Right lobe of liver (tissue), 6 donors: ENCODE measurements around the gene PLEKHO1. TPM values are rescaled to one million over a fixed set of nuclear protein-coding genes. Genes with fewer than 3 reads are reported as not detected.
A peak's percentile ranks its signal among the peaks of the same experiment; 100 is the strongest.
"Not testable (repeated sequence)": the region's sequence is repeated elsewhere in the genome, so short reads cannot be mapped to it uniquely, and the experiment has no call there.

ENCODE experiments used
- ATAC-seq, 4 donors: fragments of 200-7000 bp; cut with Tn5 transposase; one replicate each; pipeline ENCODE4 v1.9.1; 2020; ENCODE audit warnings: mild to moderate bottlenecking in 4 of 4, moderate library complexity in 4 of 4
- DNase-seq, 3 donors: peaks; one replicate each; pipeline ENCODE4 v3.0.0-alpha.2; 2020
- H3K27ac ChIP-seq, 3 donors: fragments of 200-600 bp; one replicate each; pipeline ENCODE4 v1.8.0; 2022
- H3K27me3 ChIP-seq, 2 donors: fragments of 200-600 bp; one replicate each; pipeline ENCODE4 v1.8.0; 2022
- H3K36me3 ChIP-seq, 4 donors: fragments of 200-600 bp; sonication (generic) in 1 of 4; one replicate each; pipeline versions ENCODE4 v1.5.1 to v1.8.0; 2017 to 2022; ENCODE audit warnings: control low read depth in 1 of 4
- H3K4me1 ChIP-seq, 4 donors: fragments of 200-600 bp; sonication (generic) in 1 of 4; one replicate each; pipeline versions ENCODE4 v1.5.1 to v1.8.0; 2017 to 2022; ENCODE audit warnings: control low read depth in 1 of 4
- H3K4me3 ChIP-seq, 3 donors: fragments of 200-600 bp; one replicate each; pipeline ENCODE4 v1.8.0; 2022
- H3K9me3 ChIP-seq, 4 donors: fragments of 200-600 bp; sonication (generic) in 1 of 4; one replicate each; pipeline versions ENCODE4 v1.5.1 to v1.8.0; 2017 to 2022; ENCODE audit warnings: control low read depth in 1 of 4
- CTCF ChIP-seq, 4 donors: fragments of 200-600 bp in 3 of 4; fragments of 450-650 bp in 1 of 4; IDR thresholded peaks; one replicate each; pipeline versions ENCODE4 v1.5.1 to v1.8.0; 2016 to 2022; ENCODE audit warnings: antibody characterized with exemption in 4 of 4, mild to moderate bottlenecking in 2 of 4
- POLR2A ChIP-seq: fragments of 450-650 bp; IDR thresholded peaks from one replicate; pipeline ENCODE4 v1.6.1; 2017; ENCODE audit warnings: antibody characterized with exemption, mild to moderate bottlenecking
- WGBS: methylation state at CpG from one replicate; pipeline ENCODE4 v1.1.6; 2018; ENCODE audit warnings: low coverage, low lambda C conversion rate; ENCODE audit not compliant: insufficient coverage; ENCODE audit errors: missing lambda C conversion rate; 5-methylcytosine and 5-hydroxymethylcytosine counted together
- intact Hi-C, 2 donors: fragments of 100-400 bp; cut with DNase I; formaldehyde crosslinking; loops; one replicate each; pipeline versions ENCODE4 v1.11.2 to v1.14.1; 2022
- total RNA-seq, 6 experiments: library from RNA; depleted of rRNA in 2 of 6; stranded (reverse); fragments of >200 nt in 2 of 6; fragmentation: NEBNext Ultra II Directional in 3 of 6; extraction: Animal tissue kit (Norgen Biotek cat#: 25700) in 3 of 6; gene quantifications; one replicate each; pipeline versions ENCODE4 v1.1.0 to v1.2.4, GENCODE V29; 2016 to 2023
- donor health status: DM: no; HTN: yes; CAD: no.
- donor health status: DM: no; HTN: no; CAD: no.
- donor health status: DM: no; HTN: no; CAD: no.
- donor health status: DM: no; HTN: yes; CAD: no.
- donor health status: DM: no; HTN: yes; CAD: no.

Gene PLEKHO1
- total RNA-seq, 6 experiments from 2014 or later = 3.4 to 11.7 (median 5.3) TPM

GRCh38 chr1:150138044-150138443 is 11.7 kb upstream of the PLEKHO1 start:
- H3K27me3 ChIP-seq = no peaks in the 10 kb centered on the region
- ATAC-seq (no peak), DNase-seq (no peak)
- TF ChIP-seq CTCF (IDR thresholded peaks at IDR 0.05) (no peak), POLR2A (no peak)
- no peaks in the 10 kb centered on the region for H3K36me3 ChIP-seq
- H3K9me3 ChIP-seq = no peaks in the 10 kb centered on the region
- no peak overlapping the region for H3K4me3 ChIP-seq
- intact Hi-C loops = no loop called here
- 97% methylated on average over 5 of the region's 5 CpGs for WGBS
- H3K4me1 ChIP-seq = no peaks in the 10 kb centered on the region
- H3K27ac ChIP-seq = no peak overlapping the region

- Histone ChIP-seq H3K9me3 (no peaks in the 10 kb centered on the region), H3K4me3 (no peak overlapping the region), H3K27me3 (no peaks in the 10 kb centered on the region), H3K4me1 (no peaks in the 10 kb centered on the region), H3K36me3 (no peaks in the 10 kb centered on the region), H3K27ac (no peak overlapping the region)
- TF ChIP-seq POLR2A = no peak
- no peak for TF ChIP-seq CTCF (IDR thresholded peaks at IDR 0.05)
- DNase-seq = no peak
- ATAC-seq = no peak
- intact Hi-C loops = no loop called here
Observed at GRCh38 chr1:150141452-150141851, 8.3 kb upstream of the PLEKHO1 start.

- H3K27ac ChIP-seq = no peak overlapping the region
- H3K27me3 ChIP-seq = no peaks in the 10 kb centered on the region
- no peaks in the 10 kb centered on the region for H3K36me3 ChIP-seq
- TF ChIP-seq POLR2A = no peak
- TF ChIP-seq CTCF (IDR thresholded peaks at IDR 0.05) = no peak
- intact Hi-C loops = no loop called here
- ATAC-seq (peak in 2 of 4 donors; percentile 46 to 59), DNase-seq (no peak)
- H3K4me3 ChIP-seq = no peak overlapping the region
- no peaks in the 10 kb centered on the region for H3K4me1 ChIP-seq
- no peaks in the 10 kb centered on the region for H3K9me3 ChIP-seq
Observed at GRCh38 chr1:150142083-150142482, 7.6 kb upstream of the PLEKHO1 start.

GRCh38 chr1:150144606-150145005 is 5.1 kb upstream of the PLEKHO1 start:
- intact Hi-C loops = no loop called here
- DNase-seq = no peak
- TF ChIP-seq POLR2A (no peak), CTCF (IDR thresholded peaks at IDR 0.05) (no peak)
- no peaks in the 10 kb centered on the region for H3K27me3 ChIP-seq
- no peak overlapping the region for H3K4me3 ChIP-seq
- H3K4me1 ChIP-seq = peaks cover 0 to 2% (median 0%) of the 10 kb centered on the region in 4 donors
- 68% methylated on average over 4 of the region's 5 CpGs for WGBS
- H3K9me3 ChIP-seq = no peaks in the 10 kb centered on the region
- peak; percentile 41 to 64 (median 52) for ATAC-seq
- H3K27ac ChIP-seq = no peak overlapping the region
- no peaks in the 10 kb centered on the region for H3K36me3 ChIP-seq

GRCh38 chr1:150146016-150146415 is 3.7 kb upstream of the PLEKHO1 start:
- intact Hi-C loops = not testable (repeated sequence)

More at GRCh38 chr1:150146016-150146415, 3.7 kb upstream of the PLEKHO1 start:
- not testable (repeated sequence) for H3K27ac ChIP-seq, H3K27me3 ChIP-seq, DNase-seq, H3K4me1 ChIP-seq, H3K9me3 ChIP-seq, ATAC-seq, H3K36me3 ChIP-seq, H3K4me3 ChIP-seq
- WGBS = 81% methylated on average over 5 of the region's 5 CpGs
